HCEC 1CT (cell line): Measurements from ENCODE around the gene CBLB.

Experiments used
- DNase-seq: peaks from one replicate; pipeline ENCODE4 v3.0.0-alpha.2; 2017

Gene CBLB

DNA sequence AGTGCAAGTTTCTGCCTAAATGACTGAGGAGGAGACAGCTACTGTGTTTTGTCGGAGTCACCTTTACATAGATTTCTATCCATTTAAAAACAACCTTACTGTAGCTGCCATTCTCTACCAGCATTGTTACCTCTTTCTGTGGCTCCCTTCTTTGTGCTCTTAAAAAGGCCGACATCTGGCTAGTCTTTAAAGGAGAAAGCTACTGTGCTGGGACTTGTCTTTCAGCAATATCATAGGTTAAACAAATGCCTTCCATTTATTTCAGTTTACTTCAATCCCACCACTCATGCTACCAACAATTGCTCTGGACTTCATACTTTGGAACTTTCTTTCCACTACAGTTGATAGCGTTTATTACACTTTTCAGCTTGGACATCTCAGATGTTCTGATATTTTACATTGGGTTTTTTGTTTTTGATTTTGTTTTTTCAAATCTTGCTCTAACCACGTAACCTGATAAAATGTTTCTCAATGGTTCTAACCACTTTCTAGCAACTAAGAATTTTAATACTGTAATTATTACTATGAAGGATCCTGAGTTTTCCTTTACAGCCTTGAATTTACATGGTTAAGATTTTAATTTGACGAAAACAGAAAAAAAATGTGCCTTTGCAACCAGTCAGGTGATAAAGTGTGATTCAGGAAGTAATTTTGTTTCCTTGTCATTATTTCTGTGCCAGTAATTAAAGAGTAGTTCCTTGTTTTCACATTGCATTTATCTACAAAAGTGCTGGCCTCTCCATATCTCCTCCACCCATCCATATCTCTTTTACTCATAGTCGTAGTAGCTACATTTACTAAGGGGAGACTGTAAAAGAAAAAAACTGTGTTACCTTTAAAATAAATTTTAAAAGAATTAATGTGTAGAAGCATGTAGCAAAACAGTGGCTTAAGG is 1.3 kb upstream of the CBLB start:
- DNase-seq: no peak

- DNase-seq: no peak
Measured at GRCh38 chr3:105869531-105869833, 670 bp upstream of the CBLB start.

GRCh38 chr3:105868431-105868741 is 426 bp downstream of the CBLB start:
- DNase-seq: peak; percentile 53

- DNase-seq: peak; percentile 24
Measured at GRCh38 chr3:105867712-105868430, 941 bp downstream of the CBLB start.

DNA sequence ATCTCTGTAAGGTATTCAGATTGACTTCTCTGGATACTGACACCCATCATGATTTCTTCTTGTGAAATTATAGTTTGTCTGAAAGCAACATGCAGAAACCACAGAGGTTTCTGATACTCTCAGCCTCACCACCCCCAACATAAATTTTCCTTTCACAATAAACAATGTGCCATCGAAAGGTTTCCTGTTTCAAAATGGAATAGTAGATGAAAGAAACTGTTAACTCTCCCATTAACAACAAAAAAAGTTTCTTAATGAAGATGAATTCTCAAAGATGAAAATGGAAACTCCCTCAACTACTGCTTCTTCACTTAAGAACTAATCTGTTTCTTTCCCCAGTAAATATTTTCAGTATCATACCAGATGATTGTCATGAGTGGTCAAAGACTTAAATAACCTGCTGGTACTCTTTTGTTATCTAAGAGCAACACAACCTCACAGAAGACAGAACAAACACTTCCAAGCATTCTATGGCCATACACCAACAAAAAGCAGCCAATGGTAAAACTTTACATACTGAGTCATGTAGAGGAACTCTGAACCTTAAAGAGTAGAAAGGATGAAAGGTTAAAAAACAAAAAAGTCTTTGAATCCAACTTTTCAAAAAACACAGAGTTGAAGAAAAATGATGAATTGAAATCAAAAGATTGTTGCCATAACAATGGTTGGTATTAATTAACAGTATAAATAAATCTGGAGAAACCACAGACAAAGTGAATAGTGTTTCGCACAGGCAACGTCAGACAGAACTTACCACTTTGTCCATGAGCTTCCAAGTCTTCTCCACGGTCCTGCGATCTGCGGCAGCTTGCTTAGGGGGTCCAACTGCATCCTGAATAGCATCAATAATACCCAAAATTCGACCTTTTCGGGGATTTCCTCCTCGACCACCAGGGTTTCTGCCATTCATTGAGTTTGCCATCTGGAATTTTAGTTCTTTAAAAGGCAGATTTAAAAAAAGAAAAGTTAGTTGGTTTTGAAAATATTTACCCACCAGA is 1.9 kb downstream of the CBLB start:
- peak; percentile 44 for DNase-seq

- no peak for DNase-seq
Measured at GRCh38 chr3:105865867-105866350, 2.9 kb downstream of the CBLB start.

DNA sequence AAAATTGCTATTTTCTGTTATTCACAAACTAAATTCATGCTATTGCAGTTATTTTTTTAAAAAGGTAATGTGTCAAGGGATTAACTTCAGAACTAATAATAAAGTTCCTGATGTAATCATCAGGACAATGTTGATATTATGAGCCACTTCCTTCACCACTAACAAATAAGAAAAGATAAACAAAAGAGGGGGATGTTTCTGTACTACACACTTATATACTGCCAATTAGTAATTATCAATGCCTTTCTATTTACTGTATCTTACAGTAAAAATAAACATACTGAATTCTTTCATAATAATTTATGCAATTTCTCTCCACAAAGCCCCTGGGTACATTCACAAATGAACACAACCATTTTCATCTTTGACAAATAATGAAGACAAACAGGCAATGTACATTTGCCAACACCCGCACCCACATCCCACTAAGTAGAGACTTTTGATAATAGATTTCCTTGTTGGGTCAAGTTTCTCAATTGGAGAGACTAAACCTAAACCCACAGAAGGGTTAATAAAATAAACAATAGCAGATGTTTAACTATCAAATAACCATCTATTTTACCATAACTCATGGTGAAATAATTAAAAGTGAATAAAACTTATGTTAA is 3.7 kb downstream of the CBLB start:
- DNase-seq: no peak

- no peak for DNase-seq
Measured at GRCh38 chr3:105864212-105864611, 4.6 kb downstream of the CBLB start.

- no peak for DNase-seq
Measured at GRCh38 chr3:105863608-105864007, 5.2 kb downstream of the CBLB start.

GRCh38 chr3:105862217-105862616 is 6.6 kb downstream of the CBLB start:
- DNase-seq: no peak

- no peak for DNase-seq
Measured at GRCh38 chr3:105860641-105861040, 8.2 kb downstream of the CBLB start.

DNA sequence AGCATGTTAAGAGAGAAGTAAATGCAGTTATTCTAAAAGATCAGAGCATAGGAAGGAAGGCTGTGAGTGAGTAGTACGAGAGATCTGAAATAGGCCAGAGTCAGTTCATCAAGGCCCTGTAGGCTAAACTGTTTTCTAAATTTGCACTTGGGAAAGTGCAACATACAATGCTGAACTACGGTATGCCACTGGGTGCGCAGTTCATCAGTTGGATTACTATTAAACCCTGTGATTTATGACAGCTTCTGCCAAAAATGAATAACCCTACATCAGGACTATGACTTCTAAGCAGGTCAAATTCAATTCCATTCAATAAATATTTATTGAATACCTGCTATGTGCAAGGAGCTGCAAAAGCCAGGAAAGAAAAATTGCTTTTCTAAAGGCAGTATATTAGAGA is 10.8 kb downstream of the CBLB start:
- no peak for DNase-seq

- DNase-seq: no peak
Measured at GRCh38 chr3:105857601-105858000, 11.2 kb downstream of the CBLB start.

- DNase-seq: no peak
Measured at GRCh38 chr3:105856605-105857004, 12.2 kb downstream of the CBLB start.

DNA sequence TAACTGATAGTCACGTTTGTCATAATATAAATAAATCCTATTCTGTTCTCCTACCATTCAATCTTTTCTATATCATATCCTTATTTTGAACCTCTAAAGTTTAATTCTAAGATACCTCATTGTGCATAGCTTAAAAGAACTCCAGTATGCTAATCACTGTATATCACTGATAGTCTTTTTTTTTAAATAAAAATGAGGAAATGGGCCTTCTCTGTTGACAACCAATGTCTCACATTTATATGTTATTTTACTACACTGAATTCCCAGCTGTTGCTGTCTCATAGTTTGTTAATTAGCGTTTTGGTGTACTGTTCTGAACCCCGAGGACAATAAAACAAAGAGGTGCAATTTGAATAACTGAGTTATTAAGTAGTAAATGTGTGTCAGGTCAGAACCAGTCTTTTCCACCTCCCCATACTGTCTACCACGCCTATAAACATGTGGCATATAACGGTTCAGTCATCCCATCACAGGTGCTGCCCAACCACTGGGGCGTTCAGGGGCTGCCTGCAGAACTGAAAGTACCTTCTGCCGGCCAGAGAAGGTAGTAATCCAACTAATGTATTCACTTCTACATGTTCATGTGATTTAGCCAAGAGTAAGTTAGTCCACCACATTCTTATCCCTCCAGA is 14.9 kb downstream of the CBLB start:
- DNase-seq: no peak

GRCh38 chr3:105851582-105851981 is 17.2 kb downstream of the CBLB start:
- DNase-seq: no peak

DNA sequence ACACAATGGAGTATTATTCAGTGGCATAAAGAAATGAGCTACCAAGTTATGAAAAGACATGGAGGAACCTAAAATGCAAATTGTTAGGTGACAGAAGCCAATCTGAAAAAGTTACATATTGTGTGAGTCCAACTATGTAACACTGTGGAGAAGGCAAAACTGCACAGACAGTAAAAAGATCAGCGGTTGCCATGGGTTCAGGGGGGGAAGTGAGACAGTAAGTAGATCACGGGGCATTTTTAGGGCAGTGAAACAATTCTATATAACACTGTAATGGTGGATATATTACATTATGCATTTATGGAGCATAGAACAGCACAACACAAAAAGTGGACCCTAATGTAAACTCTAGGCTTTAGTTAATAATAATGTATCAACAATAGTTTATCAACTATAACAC is 17.6 kb downstream of the CBLB start:
- no peak for DNase-seq

GRCh38 chr3:105850593-105850992 is 18.2 kb downstream of the CBLB start:
- DNase-seq: no peak

- no peak for DNase-seq
Measured at GRCh38 chr3:105848821-105849220, 20.0 kb downstream of the CBLB start.

- DNase-seq: no peak
Measured at GRCh38 chr3:105847865-105848264, 20.9 kb downstream of the CBLB start.

GRCh38 chr3:105847452-105847851 is 21.4 kb downstream of the CBLB start:
- no peak for DNase-seq

- DNase-seq: no peak
Measured at GRCh38 chr3:105846809-105847208, 22.0 kb downstream of the CBLB start.
